ENCODE data around the gene TPPP2.
"Not testable (repeated sequence)": the region's sequence is repeated elsewhere in the genome, so short reads cannot be mapped to it uniquely, and the experiment has no call there.

TPPP2 gene

GRCh38 chr14:21037156-21037555, 7.1 kb downstream of the TPPP2 start:
- no peak for DNase-seq (ENCODE audit: low read depth in 2 of 3, low spot score in 1 of 3)

GRCh38 chr14:21038441-21039422, 8.7 kb downstream of the TPPP2 start:
- no peak for DNase-seq (ENCODE audit: low read depth in 2 of 3, low spot score in 1 of 3)

DNA sequence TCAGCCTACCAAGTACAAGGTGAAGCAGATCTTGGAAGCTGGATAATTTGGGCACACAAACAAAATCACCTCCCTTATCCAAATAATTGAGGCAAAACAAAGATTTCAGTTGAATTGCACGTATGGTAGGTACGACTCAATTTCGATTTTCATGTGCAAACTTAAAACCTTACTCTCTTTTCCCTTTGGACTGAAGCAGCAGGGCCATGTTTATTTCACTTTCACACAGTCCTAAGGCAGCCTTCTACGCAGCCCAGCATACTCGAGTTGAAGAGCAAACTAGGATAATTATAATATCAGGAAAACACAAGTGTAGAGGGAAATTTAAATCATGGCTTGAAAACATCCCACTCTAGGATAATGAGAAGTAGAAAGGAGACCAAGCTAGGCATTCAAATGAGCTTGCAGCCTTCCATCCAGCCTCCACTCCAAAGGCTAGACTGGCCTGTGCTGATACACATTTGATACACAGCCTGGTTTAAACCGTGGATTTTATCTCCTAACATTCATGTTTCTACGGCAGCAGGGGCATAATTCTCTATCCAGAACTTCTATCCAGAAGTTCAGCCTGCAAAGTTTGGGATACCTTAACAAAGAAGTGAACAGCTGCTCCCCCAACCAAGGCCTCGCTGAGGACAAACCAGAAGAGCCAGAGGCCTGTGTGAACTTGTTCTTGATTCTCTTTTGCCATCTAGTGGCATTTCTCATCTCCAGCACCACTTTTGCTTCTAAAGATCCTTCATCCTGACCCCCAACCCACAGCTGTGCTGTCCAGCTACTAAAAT, 9.8 kb downstream of the TPPP2 start:
- no peak for DNase-seq (ENCODE audit: low read depth in 2 of 3, low spot score in 1 of 3)

DNA sequence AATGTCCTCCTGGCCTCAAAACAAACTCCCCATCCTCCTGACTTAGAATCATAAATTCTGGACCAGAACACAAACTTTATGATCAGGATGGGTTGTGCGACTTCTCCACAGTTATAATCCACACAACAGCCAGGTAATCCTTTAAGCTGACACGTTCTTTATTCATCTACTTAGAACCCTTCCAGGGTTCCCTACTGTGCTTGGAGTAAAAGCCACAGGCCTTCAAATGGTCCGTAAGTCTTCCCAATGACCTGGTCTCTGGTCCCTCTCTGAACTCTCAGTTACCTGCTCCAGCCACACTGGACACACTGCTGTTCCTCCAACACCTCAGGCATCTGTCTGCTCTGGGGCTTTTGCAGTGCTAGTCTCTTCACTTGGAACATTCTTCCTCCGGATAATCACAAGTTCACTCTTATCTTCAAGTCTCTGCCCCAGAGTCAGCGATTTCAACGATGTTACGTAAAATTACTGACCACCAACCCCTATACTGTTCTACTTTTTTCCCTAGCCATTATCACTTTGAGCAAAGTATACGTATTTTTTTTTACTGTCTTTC, 10.4 kb downstream of the TPPP2 start:
- no peak for DNase-seq (ENCODE audit: low read depth in 2 of 3, low spot score in 1 of 3)

- DNase-seq (ENCODE audit: low read depth in 2 of 3, low spot score in 1 of 3), result not testable (repeated sequence)
These were observed 10.9 kb downstream of the TPPP2 start for GRCh38 chr14:21040941-21041340.

GRCh38 chr14:21041676-21042433, 11.8 kb downstream of the TPPP2 start, which contains the start of gene RNASE7:
RNASE7 (plus strand) TSS chr14:21042362; CDS start chr14:21042993, 631 bp downstream.
- no peak for DNase-seq (ENCODE audit: low read depth in 2 of 3, low spot score in 1 of 3)

DNA sequence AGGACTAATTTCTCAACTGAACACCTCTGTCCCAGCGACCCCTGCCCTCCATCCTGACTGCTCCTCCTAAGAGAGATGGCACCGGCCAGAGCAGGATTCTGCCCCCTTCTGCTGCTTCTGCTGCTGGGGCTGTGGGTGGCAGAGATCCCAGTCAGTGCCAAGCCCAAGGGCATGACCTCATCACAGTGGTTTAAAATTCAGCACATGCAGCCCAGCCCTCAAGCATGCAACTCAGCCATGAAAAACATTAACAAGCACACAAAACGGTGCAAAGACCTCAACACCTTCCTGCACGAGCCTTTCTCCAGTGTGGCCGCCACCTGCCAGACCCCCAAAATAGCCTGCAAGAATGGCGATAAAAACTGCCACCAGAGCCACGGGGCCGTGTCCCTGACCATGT, 12.9 kb downstream of the TPPP2 start:
- no peak for DNase-seq (ENCODE audit: low read depth in 2 of 3, low spot score in 1 of 3)

- no peak for DNase-seq (ENCODE audit: low read depth in 2 of 3, low spot score in 1 of 3)
These were observed 13.5 kb downstream of the TPPP2 start for GRCh38 chr14:21043387-21043973.

DNA sequence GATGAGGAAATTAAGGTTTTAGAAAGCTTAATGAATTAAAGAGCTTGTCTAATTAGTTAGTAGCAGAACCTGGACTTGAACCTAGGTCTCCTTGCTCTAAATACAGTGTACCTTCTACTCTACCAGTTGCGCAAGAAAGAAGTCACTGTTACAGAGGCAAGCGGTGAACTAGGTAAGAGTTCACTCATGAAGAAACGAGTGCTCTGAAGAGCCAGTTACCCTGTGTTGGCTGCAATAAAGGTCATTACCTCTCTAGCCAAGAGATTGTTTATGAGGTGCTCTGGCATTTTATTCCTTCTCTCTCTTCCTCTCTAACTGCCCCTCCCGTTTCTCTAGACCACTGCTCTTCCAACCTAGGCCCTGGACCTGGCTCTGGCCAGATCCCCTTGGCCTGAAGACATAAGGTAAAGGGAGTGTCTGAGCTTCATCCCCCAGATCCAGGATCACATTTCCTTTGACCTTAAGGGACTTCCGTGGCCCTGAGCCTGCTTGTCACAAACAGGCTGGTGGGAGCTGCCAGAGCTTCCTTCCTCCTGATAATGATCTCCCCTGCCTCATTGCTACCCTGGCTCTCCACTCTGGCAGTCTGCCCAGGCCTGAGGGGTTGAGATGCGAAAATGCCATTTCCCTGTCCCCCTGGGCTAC, 14.1 kb downstream of the TPPP2 start:
- no peak for DNase-seq (ENCODE audit: low read depth in 2 of 3, low spot score in 1 of 3)

DNA sequence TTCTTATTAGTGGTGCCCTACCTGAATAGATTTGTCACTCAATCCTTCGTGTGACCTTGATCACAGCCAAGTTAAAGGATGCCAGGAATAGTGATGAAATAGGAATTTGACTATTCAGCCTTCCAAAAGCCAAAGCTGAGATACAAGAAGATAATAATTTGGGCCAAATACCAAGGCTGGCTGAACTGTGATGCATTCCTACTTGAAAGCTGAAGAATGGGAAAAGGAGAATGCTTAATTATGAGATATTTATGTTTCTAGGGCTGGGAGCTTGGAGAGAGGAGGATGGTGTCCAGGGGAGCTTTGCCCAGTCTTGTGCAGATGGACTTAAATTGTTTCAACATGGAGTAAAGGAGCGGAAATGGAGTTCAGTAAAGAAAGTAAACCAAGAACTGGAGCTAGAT, 17.4 kb downstream of the TPPP2 start:
- no peak for DNase-seq (ENCODE audit: low read depth in 2 of 3, low spot score in 1 of 3)

- no peak for DNase-seq (ENCODE audit: low read depth in 2 of 3, low spot score in 1 of 3)
These were observed 18.6 kb downstream of the TPPP2 start for GRCh38 chr14:21048638-21049037.

- no peak for DNase-seq (ENCODE audit: low read depth in 2 of 3, low spot score in 1 of 3)
These were observed 19.3 kb downstream of the TPPP2 start for GRCh38 chr14:21049271-21049673.

- no peak for DNase-seq (ENCODE audit: low read depth in 2 of 3, low spot score in 1 of 3)
These were observed 20.6 kb downstream of the TPPP2 start for GRCh38 chr14:21050597-21050996.

GRCh38 chr14:21053184-21054122, 23.4 kb downstream of the TPPP2 start:
- no peak for DNase-seq (ENCODE audit: low read depth in 2 of 3, low spot score in 1 of 3)

- no peak for DNase-seq (ENCODE audit: low read depth in 2 of 3, low spot score in 1 of 3)
These were observed 24.2 kb downstream of the TPPP2 start for GRCh38 chr14:21054123-21054767.

GRCh38 chr14:21054768-21055145, 24.7 kb downstream of the TPPP2 start:
- DNase-seq (ENCODE audit: low read depth in 2 of 3, low spot score in 1 of 3), result no peak

GRCh38 chr14:21055432-21056117, 25.6 kb downstream of the TPPP2 start:
- no peak for DNase-seq (ENCODE audit: low read depth in 2 of 3, low spot score in 1 of 3)

Measured in stimulated activated CD4-positive, alpha-beta T cell treated with anti-CD3 and anti-CD28 coated beads, Interleukin-12 subunit alpha, Interleukin-12 subunit beta, amount 100 ng/mL, for 48 hours (primary cell).